IPS DF 4.7 (cell line): ENCODE results near the gene AZU1.
"Not testable (repeated sequence)": the region's sequence is repeated elsewhere in the genome, so short reads cannot be mapped to it uniquely, and the experiment has no call there.

ENCODE experiments used
- DNase-seq: peaks from one replicate; pipeline ENCODE4 v3.0.0-alpha.2; 2013; ENCODE audit warnings: low spot score; ENCODE audit errors: extremely low read depth

The AZU1 gene

DNA sequence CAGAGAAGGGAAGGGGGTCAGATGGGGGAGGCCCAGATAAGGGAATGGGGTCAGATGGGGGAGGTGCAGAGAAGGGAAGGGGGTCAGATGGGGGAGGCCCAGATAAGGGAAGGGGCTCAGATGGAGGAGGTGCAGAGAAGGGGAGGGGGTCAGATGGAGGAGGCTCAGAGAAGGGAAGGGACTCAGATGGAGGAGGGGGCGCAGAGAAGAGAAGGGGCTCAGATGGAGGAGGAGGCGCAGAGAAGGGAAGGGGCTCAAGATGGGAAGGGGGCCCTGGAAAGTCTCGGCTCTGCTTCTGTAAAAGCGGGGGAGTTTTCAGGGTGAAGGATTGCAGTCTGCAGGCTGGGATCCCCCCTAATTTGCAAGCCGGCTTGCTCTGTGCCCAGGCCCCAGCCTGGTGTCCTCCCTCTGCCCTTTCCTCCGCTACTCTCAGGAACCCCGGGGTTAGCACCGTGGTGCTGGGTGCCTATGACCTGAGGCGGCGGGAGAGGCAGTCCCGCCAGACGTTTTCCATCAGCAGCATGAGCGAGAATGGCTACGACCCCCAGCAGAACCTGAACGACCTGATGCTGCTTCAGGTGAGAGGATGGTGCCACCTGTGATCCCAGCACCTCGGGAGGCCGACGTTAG lies 1.6 kb downstream of the AZU1 start:
- DNase-seq, result no peak

DNA sequence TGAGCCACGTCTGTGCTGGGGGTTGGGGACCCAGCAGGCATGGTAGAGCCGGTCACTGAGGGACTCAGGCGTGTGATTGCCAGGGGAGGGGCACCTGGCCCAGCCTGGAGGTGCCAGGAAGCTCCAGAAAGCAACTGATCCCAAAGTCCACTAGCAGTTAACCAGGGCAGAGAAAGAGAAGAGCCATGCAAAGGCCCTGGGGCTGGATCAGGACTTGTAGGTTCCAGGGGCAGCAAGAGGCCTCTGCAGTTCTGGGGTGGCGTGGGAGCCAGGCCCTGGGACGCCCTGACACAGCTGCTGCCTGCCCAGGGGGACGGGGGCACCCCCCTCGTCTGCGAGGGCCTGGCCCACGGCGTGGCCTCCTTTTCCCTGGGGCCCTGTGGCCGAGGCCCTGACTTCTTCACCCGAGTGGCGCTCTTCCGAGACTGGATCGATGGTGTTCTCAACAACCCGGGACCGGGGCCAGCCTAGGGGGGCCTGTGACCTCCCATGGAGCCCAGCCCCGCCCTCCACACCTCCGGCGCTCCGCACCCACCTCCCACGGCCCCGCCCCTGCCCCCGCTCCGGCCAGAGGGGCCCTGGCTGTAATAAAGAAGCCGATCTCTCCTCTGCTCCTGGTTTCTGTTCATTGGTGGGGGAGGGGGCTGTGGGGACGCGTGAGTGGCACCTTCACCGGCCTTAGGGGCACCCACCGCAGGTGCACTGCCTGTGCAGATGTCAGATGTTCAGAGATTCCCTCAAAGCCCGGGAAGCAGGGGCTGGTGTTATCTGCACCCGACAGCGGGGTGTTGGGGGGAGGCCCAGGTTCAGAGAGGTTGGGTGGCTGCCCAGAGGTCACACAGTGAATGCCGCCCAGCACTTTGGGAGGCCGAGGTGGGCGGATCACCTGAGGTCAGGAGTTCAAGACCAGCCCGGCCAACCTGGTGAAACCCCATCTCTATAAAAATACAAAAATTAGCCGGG lies 4.1 kb downstream of the AZU1 start:
- no peak for DNase-seq

DNA sequence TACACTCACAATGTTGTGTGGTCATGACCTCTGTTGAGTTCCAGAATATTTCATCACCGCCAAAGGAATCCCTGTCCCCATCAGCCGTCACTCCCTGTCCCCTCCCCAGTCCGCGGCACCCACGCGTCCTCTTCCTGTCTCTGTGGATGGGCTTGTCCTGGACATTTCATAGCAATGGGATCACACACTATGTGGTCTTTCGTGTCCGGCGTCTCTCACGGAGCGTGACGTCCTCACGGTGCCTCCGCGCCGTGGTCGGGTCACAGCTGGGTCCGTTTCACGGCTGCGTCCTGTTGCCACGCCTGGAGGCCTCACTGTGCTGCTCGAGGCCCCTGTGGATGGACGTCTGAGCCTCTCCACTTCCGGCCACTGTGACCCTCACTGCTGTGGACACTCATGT lies 6.6 kb downstream of the AZU1 start:
- no peak for DNase-seq

DNA sequence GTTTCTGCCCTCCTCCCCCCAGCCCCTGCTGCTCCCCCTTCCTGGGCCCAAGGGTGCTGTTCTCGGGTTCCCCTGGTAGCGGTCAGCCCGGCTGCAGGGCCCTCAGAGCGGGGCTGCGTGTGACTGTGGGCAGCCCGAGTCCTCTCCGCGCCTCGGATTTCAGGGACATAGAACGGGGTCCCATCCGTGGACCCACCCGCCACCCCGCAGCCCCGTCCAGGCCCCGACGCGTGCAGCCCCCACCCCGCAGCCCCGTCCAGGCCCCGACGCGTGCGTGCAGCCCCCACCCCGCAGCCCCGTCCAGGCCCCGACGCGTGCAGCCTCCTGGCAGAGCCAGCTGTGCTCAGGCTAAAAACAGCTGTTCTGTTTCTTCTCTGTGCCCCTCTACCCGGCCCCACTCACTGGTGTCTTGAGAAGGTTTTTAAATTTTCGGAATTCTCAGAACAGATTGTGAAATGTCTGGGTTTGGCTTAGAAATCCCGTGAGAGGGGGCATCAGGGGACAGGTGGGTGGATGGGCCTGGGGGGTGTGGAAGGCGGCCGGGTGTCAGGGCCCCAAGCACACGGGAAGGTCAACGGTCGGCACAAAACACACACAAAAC lies 7.7 kb downstream of the AZU1 start:
- DNase-seq, result no peak

DNA sequence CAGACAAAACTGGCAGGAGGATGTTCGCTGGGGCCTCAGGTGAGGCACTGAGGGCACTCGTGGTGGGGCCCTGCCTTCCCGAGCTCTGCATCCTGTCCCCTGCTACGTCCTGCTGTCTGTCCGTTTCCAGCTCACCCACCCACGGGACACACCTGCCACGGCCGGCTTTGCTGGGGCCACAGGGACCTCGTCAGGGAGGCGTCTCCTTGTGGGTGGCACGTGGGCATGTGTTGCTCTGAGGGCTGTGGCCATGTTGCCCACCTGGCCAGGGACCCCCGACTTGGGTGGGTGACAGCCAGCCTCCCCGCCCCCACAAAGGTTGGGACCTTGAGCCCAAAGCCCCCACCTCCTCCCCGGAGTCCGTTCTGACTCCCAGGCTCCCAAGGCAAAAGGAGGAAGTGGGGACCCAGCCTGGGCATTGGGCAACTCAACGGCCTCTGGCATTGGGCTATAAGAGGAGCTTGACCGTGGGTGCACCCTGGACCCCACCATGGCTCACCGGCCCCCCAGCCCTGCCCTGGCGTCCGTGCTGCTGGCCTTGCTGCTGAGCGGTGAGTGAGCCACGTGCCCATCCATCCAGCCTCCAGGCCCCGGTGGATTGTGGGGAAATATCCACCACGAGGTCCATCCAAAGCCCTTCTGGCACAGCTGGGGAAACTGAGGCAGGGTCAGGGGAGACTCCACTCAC lies 13.0 kb downstream of the AZU1 start, which contains the start of gene PRTN3:
TSS of gene PRTN3 (plus strand) at position 481 of the 688 bp plus-strand sequence. CDS start at position 491, 10 bp downstream.
- DNase-seq, result no peak

DNA sequence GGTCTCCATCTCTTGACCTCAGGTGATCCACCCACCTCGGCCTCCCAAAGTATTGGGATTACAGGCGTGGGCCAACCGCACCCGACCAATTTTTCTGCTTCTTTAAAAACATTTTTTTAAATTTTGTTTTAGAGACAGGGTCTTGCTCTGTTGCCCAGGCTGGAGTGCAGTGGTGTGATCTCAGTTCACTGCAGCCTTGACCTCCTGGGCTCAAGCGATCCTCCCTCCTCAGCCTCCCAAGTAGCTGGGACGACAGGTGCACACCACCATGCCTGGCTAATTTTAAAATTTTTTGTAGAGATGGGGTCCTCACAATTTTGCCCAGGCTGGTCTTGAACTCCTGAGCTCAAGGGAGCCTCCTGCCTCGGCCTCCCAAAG lies 15.2 kb downstream of the AZU1 start:
- DNase-seq, result not testable (repeated sequence)

DNA sequence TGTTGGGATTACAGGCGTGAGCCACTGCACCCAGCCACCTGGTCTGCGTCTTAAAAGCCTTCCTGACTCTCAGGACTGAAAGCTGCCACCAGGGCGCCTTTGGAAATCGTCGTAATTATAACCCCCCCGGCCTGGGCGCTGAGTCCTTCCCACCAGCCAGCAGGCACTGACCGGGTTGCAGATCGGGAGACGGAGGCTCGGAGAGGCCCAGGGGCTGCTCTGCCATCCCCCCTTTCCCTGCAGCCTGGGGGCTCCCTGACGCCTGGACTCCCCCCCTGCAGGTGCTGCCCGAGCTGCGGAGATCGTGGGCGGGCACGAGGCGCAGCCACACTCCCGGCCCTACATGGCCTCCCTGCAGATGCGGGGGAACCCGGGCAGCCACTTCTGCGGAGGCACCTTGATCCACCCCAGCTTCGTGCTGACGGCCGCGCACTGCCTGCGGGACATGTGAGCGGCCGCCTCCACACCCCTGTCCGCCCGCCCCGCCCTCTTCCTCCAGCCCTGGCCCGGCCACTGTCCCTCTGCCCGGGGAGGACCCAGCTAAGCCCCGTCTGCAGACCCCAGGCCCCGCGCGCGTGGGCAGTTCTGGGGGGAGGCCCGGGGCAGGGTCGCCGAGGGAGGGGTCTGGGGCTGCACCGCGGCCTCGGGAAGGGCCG lies 15.7 kb downstream of the AZU1 start:
- no peak for DNase-seq

DNA sequence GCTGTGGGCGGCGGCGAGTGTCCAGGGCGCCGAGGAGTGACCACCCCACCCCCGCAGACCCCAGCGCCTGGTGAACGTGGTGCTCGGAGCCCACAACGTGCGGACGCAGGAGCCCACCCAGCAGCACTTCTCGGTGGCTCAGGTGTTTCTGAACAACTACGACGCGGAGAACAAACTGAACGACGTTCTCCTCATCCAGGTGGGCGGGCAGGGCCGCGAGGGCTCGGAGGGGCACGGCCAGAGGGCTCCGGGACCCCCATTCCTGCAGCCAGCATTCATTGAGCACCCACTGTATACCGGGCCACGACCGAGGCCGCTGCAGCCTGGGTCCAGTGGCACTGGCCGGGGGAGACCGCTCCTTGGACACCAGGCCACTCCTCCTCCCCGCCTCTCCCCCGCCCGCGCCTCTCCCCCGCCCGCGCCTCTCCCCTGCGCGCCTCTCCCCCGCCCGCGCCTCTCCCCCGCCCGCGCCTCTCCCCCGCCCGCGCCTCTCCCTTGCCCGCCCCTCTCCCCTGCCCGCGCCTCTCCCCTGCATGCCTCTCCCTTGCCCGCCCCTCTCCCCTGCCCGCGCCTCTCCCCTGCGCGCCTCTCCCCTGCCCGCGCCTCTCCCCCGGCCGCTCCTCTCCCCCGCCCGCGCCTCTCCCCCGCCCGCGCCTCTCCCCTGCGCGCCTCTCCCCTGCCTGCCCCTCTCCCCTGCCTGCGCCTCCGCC lies 16.4 kb downstream of the AZU1 start:
- DNase-seq, result no peak

DNA sequence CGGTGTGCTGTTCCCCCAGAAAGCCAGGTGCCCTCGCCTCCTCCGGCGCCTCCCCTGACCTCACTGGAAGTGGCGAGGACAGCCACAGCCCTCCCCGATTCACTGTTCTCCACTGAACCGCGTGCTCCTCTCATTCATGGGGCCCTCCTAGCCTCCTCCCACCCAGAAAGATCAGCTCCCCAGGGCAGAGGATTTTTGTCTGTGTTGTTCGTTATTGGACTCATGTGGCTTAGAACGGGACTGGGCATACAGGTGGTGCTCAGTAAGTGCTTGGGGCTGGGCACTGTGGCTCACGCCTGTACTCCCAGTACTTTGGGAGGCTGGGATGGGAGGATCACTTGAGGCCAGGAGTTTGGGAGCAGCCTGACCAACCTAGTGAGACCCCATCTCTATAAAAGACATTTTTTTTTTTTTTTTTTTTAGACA lies 16.9 kb downstream of the AZU1 start:
- no peak for DNase-seq

DNA sequence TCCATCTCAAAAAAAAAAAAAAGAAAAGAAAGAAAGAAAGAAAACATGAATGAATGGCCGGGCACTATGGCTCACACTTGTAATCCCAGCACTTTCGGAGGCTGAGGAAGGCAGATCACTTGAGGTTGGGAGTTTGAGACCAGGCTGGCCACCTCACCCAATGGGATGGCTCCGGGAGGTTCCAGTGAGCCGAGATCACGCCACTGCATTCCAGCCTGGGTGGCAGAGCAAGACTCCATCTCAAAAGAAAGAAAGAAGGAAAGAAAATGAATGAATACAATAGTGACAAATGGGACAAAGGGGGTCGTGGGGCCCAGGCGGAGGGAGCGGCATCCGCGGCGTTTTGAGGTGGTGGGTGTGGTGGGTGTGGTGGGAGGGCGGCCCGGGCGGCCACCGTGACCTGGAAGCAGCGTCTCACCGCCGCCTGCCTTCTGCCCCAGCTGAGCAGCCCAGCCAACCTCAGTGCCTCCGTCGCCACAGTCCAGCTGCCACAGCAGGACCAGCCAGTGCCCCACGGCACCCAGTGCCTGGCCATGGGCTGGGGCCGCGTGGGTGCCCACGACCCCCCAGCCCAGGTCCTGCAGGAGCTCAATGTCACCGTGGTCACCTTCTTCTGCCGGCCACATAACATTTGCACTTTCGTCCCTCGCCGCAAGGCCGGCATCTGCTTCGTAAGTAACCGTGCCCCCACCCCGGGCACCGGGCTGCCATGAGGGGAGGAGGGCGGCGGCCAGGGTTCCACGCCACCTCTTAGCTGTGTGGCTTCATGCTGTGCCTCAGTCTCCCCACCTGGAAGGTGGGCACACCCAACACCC lies 18.3 kb downstream of the AZU1 start:
- DNase-seq, result no peak

DNA sequence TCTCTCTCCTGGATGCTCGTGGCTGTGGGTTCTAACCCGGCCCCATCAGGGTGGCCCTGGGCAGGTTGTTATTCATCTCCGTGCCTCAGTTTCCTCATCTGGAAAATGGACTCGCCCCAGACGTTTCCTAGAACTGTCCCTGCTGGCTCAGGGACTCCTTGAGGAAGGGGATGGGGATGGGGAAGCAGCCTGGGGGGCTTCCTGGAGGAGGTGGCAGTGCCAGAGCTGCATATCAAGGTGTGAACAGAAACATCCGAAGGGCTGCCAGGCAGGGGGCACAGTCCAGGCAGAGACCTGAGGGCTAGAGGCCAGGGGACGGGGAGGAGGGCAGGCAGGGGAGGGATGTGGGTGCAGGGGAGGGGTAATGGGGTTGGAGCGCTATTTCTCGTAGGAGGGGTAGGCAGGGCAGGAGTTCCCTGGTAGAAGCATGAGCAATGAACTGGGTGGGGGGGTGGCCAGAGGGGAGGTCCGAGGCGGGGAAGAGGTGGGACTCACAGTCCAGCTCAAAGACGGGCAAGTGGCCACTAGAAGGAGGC lies 20.8 kb downstream of the AZU1 start:
- no peak for DNase-seq

DNA sequence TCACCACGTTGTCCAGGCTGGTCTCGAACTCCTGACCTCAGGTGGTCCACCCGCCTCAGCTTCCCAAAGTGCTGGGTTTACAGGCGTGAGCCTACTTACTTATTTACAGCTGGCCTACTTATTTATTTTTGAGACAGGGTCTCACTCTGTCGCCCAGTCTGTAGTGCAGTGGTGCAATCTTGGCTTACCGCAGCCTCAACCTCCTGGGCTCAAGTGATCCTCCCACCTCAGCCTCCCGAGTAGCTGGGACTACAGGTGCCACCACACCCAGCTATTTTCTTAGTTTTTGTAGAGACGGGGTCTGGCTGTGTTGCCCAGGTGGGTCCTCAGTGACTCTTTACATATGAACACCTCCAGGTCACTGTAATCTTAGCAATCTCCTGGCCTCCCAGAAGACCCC lies 21.6 kb downstream of the AZU1 start:
- DNase-seq, result not testable (repeated sequence)

DNA sequence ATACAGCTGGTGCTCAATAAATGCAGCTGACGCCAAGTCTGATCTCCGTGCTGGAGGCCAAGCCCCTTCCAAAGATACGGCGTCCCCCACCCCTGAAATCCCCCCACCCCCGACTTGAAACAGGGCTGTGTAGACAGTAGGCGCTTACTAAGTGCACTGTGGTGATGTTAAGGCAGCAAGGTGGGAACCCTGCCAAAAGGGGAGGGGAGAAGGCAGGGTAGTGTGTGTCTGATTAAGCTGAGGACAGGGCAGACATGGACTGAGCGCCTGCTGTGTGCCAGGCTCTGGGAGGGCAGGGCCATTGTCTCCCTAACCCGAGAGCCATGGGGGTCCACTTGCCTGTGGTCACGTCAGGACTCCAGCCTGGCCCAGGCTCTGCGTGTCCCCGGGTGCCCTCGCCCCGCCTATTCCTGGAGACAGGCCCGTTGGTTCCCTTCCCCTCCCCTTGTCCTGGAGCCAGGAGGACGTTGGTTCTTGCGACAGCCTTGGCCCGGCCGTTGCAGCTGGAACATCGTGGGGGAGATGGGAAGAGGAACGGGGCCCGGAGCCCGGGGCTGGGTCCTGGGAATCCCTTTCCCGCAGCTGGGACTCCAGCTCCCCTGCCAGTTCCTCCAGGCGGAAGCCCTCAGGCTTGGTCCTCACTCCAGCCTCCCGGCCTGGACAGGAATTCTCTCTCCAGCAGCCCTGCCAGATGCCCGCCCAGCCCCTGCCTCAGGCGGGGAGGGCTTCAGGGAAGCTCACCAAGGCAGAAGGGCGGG lies 22.8 kb downstream of the AZU1 start:
- no peak for DNase-seq

DNA sequence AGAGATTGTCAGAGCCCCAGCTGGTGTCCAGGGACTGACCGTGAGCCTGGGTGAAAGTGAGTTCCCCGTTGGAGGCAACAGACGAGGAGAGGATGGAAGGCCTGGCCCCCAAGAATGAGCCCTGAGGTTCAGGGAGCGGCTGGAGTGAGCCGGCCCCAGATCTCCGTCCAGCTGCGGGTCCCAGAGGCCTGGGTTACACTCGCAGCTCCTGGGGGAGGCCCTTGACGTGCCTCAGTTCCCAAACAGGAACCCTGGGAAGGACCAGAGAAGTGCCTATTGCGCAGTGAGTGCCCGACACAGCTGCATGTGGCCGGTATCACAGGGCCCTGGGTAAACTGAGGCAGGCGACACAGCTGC lies 23.3 kb downstream of the AZU1 start:
- no peak for DNase-seq

DNA sequence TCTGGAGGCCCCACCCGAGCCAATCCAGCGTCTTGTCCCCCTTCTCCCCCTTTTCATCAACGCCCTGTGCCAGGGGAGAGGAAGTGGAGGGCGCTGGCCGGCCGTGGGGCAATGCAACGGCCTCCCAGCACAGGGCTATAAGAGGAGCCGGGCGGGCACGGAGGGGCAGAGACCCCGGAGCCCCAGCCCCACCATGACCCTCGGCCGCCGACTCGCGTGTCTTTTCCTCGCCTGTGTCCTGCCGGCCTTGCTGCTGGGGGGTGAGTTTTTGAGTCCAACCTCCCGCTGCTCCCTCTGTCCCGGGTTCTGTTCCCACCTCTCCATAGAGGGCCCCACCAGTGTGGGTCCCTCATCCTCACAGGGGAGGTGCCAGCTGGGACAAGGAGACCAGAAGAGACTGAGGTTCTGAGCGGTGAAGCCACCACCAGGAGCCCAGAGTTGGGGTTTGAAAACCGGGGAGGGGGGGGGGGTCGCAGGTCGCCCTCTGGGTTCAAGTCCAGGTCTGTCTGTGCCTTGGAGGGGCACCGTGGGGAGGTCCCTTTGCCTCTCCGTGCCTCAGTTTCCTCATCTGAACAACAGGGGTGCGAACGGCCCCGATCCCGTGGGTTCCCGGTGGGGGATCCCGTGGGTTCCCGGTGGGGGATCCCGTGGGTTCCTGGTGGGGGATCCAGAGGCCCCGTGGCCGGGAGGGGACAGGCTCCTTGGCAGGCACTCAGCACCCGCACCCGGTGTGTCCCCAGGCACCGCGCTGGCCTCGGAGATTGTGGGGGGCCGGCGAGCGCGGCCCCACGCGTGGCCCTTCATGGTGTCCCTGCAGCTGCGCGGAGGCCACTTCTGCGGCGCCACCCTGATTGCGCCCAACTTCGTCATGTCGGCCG lies 24.7 kb downstream of the AZU1 start, which contains the start of gene ELANE:
TSS of gene ELANE (plus strand) at position 168 of the 878 bp plus-strand sequence. CDS start at position 194, 26 bp downstream.
- no peak for DNase-seq

DNA sequence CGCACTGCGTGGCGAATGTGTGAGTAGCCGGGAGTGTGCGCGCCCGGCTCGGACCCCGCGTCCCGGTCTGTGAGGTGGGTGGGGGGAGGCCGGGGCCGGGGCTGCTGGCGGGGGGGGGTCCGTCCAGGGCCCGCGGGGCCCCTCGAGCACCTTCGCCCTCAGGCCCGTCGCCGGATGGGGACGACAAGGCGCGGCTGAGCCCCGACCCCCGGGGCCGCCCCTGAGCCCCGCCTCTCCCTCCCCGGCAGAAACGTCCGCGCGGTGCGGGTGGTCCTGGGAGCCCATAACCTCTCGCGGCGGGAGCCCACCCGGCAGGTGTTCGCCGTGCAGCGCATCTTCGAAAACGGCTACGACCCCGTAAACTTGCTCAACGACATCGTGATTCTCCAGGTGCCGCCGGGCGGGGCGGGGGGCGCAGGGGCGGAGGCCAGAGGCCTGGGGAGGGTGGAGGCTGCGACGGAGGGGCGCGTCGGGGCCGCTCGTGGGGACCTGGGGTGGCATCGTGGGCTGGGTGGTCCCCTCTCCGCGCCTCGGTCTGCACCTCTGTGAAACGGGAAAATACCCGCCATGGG lies 25.5 kb downstream of the AZU1 start:
- no peak for DNase-seq

DNA sequence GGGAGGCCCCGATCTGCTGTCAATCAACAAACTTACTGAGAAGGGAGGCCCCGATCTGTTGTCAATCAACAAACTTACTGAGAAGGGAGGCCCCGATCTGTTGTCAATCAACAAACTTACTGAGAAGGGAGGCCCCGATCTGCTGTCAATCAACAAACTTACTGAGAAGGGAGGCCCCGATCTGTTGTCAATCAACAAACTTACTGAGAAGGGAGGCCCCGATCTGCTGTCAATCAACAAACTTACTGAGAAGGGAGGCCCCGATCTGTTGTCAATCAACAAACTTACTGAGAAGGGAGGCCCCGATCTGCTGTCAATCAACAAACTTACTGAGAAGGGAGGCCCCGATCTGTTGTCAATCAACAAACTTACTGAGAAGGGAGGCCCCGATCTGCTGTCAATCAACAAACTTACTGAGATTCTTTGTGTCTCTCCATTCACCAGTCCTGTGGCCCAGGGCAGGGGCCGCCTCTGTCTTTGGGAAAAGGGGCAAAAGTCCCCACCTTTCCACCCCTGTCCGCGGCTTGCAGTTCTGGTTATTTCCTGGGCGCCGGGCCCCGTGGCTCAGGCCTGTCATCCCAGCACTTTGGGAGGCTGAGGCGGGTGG lies 26.1 kb downstream of the AZU1 start:
- not testable (repeated sequence) for DNase-seq
